Mesodermal cell (in vitro differentiated cells): Measurements from ENCODE around the gene NKX6-2.

ENCODE experiments used
- H3K27ac ChIP-seq: 2 replicates; pipeline ENCODE4 v1.7.0; 2013; ENCODE audit warnings: mild to moderate bottlenecking, low read depth, low read length, moderate library complexity; ENCODE audit not compliant: severe bottlenecking
- H3K36me3 ChIP-seq: 2 replicates; pipeline ENCODE4 v1.7.1; 2013; ENCODE audit warnings: mild to moderate bottlenecking, low read length, moderate library complexity; ENCODE audit not compliant: control insufficient read depth, insufficient read depth
- H3K4me1 ChIP-seq: one replicate; pipeline ENCODE4 v1.7.1; 2013; ENCODE audit warnings: mild to moderate bottlenecking, low read length; ENCODE audit not compliant: insufficient read depth, control insufficient read depth, poor library complexity, severe bottlenecking
- H3K4me3 ChIP-seq: 2 replicates; pipeline ENCODE4 v1.7.0; 2013; ENCODE audit warnings: low read length, control low read depth, mild to moderate bottlenecking; ENCODE audit not compliant: insufficient read depth, poor library complexity, severe bottlenecking; ENCODE audit errors: extremely low read depth
- H3K9me3 ChIP-seq: 2 replicates; pipeline ENCODE4 v1.7.1; 2013; ENCODE audit warnings: mild to moderate bottlenecking, low read length, moderate library complexity; ENCODE audit not compliant: control insufficient read depth
- WGBS, 2 experiments: methylation state at CpG; one replicate each; pipeline ENCODE4 v1.1.5; 2013; ENCODE audit warnings: missing lambda C conversion rate in 2 of 2; ENCODE audit not compliant: insufficient coverage in 2 of 2; 5-methylcytosine and 5-hydroxymethylcytosine counted together

The NKX6-2 gene

DNA sequence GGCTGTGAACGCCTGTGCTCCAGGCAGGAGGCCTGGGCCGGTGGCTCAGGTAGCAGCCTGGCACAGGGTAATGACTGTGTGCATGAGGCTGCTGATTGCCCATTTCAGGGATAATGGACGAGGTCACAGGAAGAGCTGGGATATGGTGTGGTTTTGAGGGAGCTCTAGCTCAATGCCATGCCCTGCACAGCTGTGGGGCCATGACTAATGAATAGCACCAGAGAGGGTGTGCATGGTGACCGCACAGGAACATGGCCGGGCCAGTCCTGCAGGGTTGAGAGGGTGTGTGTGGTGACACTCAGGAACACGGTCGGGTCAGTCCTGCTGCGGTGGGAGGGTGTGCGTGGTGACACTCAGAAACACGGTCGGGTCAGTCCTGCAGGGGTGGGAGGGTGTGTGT lies 21.8 kb downstream of the NKX6-2 start:
- 91 to 92% methylated on average over 11 of the region's 11 CpGs for WGBS, 2 experiments
- Histone ChIP-seq H3K4me3 (no peak overlapping the region), H3K4me1 (no peaks in the 10 kb centered on the region), H3K36me3 (peaks cover 11% of the 10 kb centered on the region), H3K9me3 (no peaks in the 10 kb centered on the region), H3K27ac (no peak overlapping the region)

DNA sequence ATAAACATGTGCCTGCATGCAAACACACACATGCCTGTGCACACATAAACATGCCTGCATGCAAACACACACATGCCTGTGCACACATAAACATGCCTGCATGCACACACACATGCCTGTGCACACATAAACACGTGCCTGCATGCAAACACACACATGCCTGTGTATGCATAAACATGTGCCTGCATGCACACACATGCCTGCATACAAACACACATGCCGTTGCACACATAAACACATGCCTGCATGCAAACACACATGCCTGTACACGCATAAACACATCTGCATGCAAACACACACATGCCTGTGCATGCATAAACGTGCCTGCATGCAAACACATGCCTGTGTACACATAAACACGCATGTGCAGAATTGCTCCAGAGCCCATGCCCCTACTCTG lies 22.4 kb downstream of the NKX6-2 start:
- no peak overlapping the region for H3K27ac ChIP-seq
- WGBS, 2 experiments: 80 to 93% methylated on average over 4 to 5 of the region's 5 CpGs
- H3K4me1 ChIP-seq: no peaks in the 10 kb centered on the region

DNA sequence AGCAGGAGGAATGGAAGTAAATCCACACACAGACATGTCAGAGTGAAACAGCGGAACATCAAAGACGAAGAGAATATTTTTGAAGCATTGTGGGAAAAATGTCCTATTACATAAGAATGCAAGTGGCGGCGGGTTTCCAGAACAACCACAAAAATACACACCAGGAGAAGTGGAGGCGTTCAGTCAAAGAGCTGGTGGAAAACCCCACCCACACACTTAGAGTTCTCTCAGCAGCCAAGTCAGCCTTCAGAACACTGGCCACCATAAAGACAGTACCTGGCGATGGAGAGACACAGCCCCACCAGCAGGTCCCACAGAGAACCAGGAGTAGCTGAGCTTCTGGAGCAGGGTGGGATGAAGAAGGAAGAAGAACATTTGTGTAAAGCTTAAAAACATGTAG lies 23.7 kb downstream of the NKX6-2 start:
- no peak overlapping the region for H3K4me3 ChIP-seq
- 100% methylated on average over 1 of the region's 6 CpGs; no CpG with 5 or more reads in 1 of the 2 experiments for WGBS, 2 experiments
- no peaks in the 10 kb centered on the region for H3K4me1 ChIP-seq
- H3K27ac ChIP-seq: no peak overlapping the region
- H3K9me3 ChIP-seq: no peaks in the 10 kb centered on the region
- H3K36me3 ChIP-seq: peaks cover 13% of the 10 kb centered on the region

More for the DNA sequence above, 22.4 kb downstream of the NKX6-2 start:
- Histone ChIP-seq H3K9me3 (no peaks in the 10 kb centered on the region), H3K36me3 (peaks cover 11% of the 10 kb centered on the region), H3K4me3 (no peak overlapping the region)

DNA sequence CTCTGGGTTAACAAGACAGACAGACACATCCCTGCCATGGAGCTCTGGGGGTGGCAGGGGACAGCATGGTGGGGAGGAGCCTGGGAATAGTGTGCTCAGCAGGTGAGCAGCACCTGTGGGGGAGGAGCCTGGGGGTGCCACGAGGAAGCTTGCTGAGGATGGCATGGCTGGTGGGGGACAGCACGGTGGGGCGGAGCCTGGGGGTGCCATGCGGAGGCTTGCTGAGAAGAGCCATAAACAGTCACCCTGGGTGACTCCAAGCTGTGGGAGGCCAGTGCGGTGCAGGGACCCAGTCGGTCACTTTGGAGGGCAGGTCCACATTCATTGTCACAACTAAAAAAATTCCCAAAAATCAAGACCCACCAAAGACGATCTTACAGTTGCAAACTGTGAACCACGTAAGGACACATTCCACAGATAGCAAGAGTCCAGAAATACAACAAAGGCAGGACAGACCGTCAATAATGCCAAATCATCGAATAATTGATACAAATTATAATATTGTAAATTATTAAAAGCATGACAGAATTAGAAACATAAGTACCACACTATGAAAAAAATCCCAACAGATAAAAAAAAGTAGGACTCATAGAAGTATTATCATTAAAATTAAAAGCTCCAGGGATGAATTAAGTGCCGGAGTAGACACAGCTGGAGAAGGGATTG lies 24.4 kb downstream of the NKX6-2 start:
- H3K36me3 ChIP-seq: peaks cover 15% of the 10 kb centered on the region
- no peaks in the 10 kb centered on the region for H3K4me1 ChIP-seq
- no peak overlapping the region for H3K4me3 ChIP-seq
- no peaks in the 10 kb centered on the region for H3K9me3 ChIP-seq
- H3K27ac ChIP-seq: no peak overlapping the region
- 98% methylated on average over 7 to 8 of the region's 11 CpGs for WGBS, 2 experiments

DNA sequence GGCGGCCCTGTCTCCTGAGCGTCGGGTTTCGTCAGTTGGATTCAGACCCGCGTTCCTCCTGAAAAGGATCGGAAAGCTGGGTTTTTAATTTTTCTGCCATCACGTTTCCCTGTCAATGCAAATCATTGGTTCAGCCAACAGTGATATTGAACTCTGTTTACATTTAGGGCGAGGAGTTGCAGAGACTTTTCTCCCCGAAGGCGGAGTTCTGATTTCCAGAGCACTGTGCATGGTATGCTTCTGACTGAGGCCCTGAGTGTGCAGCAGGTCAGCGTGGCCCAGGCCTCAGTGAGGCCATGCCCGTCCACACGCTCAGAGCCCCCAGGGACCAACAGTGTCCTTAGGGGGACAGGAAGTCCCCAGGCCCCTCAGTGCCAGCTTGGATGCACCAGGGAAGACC lies 27.1 kb downstream of the NKX6-2 start:
- H3K36me3 ChIP-seq: peaks cover 24% of the 10 kb centered on the region
- WGBS, 2 experiments: 96 to 97% methylated on average over 14 of the region's 14 CpGs
- H3K9me3 ChIP-seq: no peaks in the 10 kb centered on the region
- no peak overlapping the region for H3K27ac ChIP-seq
- no peak overlapping the region for H3K4me3 ChIP-seq
- no peaks in the 10 kb centered on the region for H3K4me1 ChIP-seq

DNA sequence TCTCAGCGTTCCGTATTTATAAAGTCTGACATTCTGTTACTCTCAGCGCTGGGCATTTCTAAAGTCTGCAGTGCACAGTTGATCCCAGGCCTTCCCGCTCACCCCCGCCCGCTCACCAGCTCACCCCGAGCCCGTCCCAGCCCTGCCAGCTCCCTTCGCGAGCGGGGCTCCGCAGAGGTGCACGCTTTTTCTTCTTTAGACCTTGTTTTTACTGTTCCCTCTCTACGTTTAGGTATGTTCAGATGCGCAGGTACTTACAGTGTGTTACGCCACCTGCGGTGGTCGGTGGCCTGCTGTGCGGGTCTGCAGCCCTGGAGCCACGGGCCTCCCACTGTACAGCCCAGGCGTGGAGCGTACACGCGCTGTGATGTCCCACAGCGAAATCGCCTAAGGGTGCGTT lies 28.8 kb downstream of the NKX6-2 start:
- peaks cover 24% of the 10 kb centered on the region for H3K36me3 ChIP-seq
- no peak overlapping the region for H3K4me3 ChIP-seq
- H3K9me3 ChIP-seq: no peaks in the 10 kb centered on the region
- no peaks in the 10 kb centered on the region for H3K4me1 ChIP-seq
- 94 to 99% methylated on average over 26 to 27 of the region's 27 CpGs for WGBS, 2 experiments
- no peak overlapping the region for H3K27ac ChIP-seq

DNA sequence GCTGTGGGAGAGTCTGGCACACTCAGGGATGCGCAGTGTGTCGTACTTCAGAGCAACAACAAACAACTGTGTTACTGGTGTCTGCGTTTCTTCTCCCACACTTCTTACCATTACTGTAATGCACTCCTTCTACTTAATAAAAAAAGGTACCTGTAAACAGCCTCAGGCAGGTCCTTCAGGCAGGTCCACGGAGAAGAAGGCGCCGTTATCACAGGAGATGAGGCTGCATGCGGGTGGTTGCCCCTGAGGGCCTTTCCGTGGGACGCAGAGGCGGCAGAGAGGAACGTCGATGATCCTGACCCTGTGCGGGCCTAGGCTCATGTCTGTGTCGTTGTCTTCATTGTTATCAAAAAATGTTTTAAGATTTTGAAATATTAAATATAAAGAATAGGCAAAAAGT lies 29.4 kb downstream of the NKX6-2 start:
- no peaks in the 10 kb centered on the region for H3K4me1 ChIP-seq
- H3K36me3 ChIP-seq: peaks cover 19% of the 10 kb centered on the region
- H3K27ac ChIP-seq: no peak overlapping the region
- 95 to 100% methylated on average over 4 to 12 of the region's 14 CpGs for WGBS, 2 experiments
- no peaks in the 10 kb centered on the region for H3K9me3 ChIP-seq
- no peak overlapping the region for H3K4me3 ChIP-seq

DNA sequence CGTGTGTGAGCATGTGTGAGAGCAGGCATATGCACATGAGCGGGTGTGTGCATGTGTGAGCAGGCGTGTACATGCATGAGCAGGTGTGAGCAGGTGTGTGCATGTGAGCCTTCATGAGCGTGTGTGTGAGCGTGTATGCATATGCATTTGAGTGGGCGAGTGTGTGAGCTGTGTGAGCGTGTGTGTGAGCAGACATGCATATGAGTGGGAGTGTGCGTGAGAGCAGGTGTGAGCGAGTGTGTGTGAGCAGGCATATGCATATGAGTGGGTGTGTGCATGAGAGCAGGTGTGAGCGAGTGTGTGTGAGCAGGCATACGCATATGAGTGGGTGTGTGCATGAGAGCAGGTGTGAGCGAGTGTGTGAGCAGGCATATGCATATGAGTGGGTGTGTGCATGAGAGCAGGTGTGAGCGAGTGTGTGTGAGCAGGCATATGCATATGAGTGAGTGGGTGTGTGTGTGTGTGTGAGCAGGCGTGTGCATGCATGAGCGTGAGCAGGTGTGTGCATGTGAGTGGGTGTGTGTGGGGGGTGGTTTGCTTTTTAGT lies 30.7 kb downstream of the NKX6-2 start:
- H3K4me3 ChIP-seq: no peak overlapping the region
- 92 to 97% methylated on average over 15 of the region's 15 CpGs for WGBS, 2 experiments
- no peak overlapping the region for H3K27ac ChIP-seq
- H3K4me1 ChIP-seq: no peaks in the 10 kb centered on the region
- H3K9me3 ChIP-seq: no peaks in the 10 kb centered on the region
- H3K36me3 ChIP-seq: peaks cover 14% of the 10 kb centered on the region

DNA sequence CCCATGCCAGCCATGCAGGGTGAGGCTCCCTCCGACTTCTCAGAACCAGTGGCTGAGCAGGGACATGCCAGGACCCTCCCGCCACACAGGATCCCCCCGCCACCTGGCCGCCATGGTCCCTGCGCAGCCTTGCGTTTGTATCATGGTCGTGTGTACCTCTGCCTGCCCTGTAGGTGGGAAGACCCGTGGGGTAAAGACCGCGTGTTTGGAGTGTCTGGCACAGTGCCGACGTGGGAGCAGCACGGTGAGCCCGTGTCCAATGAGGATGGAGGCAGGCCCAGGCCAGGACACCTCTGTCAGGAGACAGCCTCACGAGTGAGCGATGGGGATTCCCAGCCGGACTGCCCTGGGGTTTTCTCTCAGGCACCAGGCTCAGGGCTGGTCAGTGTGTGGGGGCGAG lies 31.9 kb downstream of the NKX6-2 start:
- Histone ChIP-seq H3K36me3 (peaks cover 20% of the 10 kb centered on the region), H3K9me3 (no peaks in the 10 kb centered on the region), H3K4me3 (no peak overlapping the region), H3K27ac (no peak overlapping the region), H3K4me1 (no peaks in the 10 kb centered on the region)
- WGBS, 2 experiments: 93 to 96% methylated on average over 17 to 18 of the region's 18 CpGs

DNA sequence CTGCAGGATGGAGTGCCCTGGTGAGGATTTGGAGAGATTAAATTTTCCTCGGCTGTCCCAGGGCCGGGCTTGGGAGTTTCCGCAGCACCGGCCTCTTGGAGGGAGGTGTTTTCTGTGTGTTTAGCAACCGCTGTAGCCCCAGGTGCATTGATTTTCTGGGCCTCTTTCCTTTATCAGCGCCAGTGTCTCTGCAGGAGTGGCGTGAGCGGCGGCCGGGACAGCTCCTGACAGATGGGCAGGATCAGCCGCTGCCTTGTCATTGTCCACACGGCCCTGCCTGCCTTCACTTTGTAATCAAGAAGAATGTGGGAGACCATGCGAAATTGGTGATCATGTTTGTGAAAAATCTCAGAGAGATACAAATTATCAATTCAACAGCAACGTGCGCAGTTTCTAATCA lies 32.4 kb downstream of the NKX6-2 start:
- no peak overlapping the region for H3K4me3 ChIP-seq
- no peaks in the 10 kb centered on the region for H3K9me3 ChIP-seq
- peaks cover 20% of the 10 kb centered on the region for H3K36me3 ChIP-seq
- no peaks in the 10 kb centered on the region for H3K4me1 ChIP-seq
- H3K27ac ChIP-seq: no peak overlapping the region
- 89 to 93% methylated on average over 11 to 14 of the region's 15 CpGs for WGBS, 2 experiments

DNA sequence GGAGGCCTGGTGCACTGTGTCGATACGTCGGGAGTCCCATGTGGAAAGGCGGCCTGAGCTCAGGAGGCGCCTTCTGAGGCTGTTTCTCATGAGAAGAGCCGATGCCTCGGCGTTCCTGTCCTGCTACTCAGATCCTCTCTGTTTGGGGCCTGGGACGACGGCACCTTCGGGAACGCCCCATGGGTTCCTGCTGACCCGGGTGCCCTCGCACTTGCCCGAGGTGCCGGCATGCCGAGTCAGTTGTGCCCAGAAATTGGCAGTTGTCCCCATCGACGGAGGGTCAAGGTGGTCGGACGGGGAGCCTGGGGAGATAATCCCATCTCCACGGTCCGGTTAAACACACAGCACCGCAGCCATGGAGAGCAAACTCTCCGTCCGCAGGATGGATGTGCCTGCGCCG lies 33.0 kb downstream of the NKX6-2 start:
- Histone ChIP-seq H3K36me3 (peaks cover 20% of the 10 kb centered on the region), H3K27ac (no peak overlapping the region), H3K4me1 (no peaks in the 10 kb centered on the region), H3K4me3 (no peak overlapping the region), H3K9me3 (no peaks in the 10 kb centered on the region)
- WGBS, 2 experiments: 96 to 98% methylated on average over 28 of the region's 28 CpGs
